GM23338 (cell line): ENCODE data around the gene DDN. TPM values are rescaled to one million over a fixed set of nuclear protein-coding genes. Genes with fewer than 3 reads are reported as not detected.

ENCODE experiments used
- EZH2 ChIP-seq: fragments of 200-600 bp; sonication (generic); IDR thresholded peaks from one replicate; pipeline ENCODE4 v1.8.0; 2017; ENCODE audit warnings: antibody characterized with exemption, mild to moderate bottlenecking, low read depth; ENCODE audit not compliant: unreplicated experiment
- JUNB ChIP-seq: IDR thresholded peaks from one replicate; pipeline ENCODE4 v1.6.1; 2016; ENCODE audit warnings: antibody characterized with exemption; ENCODE audit not compliant: unreplicated experiment
- POLR2AphosphoS5 ChIP-seq: IDR thresholded peaks from 2 replicates; pipeline ENCODE4 v1.6.1; 2016; ENCODE audit warnings: antibody characterized with exemption, low read depth
- polyA plus RNA-seq: library from polyadenylated mRNA; unstranded; fragments of >200 nt; fragmentation: Nextera tagmentation; extraction: Ambion mirVana; gene quantifications from 2 replicates; pipeline ENCODE4 v1.2.1, GENCODE V29; 2016
- total RNA-seq: library from RNA; depleted of rRNA; stranded (reverse); fragments of >200 nt; shearing (Covaris generic); gene quantifications from 2 replicates; pipeline ENCODE4 v1.2.3, GENCODE V29; 2014
- TF ChIP-seq, protein P1 (sequence below): fragments of 250-450 bp; sonication (Bioruptor Pico); IDR thresholded peaks from 2 replicates; pipeline ENCODE4 v1.5.0; 2020; ENCODE audit warnings: mild to moderate bottlenecking, moderate library complexity
- TF ChIP-seq, protein P2 (sequence below): IDR thresholded peaks from one replicate; pipeline ENCODE4 v1.6.1; 2018; ENCODE audit warnings: antibody characterized with exemption; ENCODE audit not compliant: unreplicated experiment
- TF ChIP-seq, protein P3 (sequence below), 2 experiments: fragments of 200-600 bp in 1 of 2; sonication (generic) in 1 of 2; conservative IDR thresholded peaks; 2 replicates each; pipeline versions ENCODE4 v1.5.1 to v1.6.1; 2016 to 2017; ENCODE audit warnings: antibody characterized with exemption in 2 of 2, low read depth in 2 of 2, mild to moderate bottlenecking in 2 of 2, moderate library complexity in 1 of 2

Gene DDN
- total and polyA plus RNA-seq, 2 experiments from 2014 or later = 0.10 TPM; not detected in 1

DNA sequence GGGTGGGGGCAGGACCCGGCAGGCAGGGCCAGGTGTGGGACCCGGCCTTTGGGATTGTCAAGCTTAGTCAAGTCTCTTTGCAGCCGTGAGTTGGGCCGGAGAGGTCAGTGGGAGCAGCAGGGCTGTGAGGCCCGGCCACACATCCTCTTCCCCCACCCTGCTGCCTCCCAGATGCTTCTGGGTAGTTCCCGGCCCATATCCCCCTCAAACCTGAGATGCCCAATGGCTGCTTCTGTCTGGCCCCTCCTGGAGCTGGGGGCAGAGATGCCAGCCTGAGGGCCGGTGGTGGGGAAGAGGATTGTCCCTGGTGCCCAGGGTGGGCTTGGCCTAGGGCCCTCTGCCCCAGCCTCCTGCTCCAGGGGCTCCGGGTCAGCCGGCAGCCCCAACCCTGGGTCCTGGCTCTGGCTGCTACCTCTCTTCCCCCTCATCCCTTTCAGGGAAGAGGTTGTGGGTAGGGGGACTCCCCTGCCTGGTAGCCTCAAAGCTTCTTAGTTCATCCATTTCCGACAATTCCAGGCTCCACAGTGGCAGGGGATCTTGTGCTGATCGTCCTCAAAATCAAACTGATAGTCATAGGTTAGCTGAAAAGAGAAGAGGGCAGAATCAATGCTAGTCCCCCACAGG is 22.2 kb upstream of the DDN start (continued):
- TF ChIP-seq, protein P1, sequence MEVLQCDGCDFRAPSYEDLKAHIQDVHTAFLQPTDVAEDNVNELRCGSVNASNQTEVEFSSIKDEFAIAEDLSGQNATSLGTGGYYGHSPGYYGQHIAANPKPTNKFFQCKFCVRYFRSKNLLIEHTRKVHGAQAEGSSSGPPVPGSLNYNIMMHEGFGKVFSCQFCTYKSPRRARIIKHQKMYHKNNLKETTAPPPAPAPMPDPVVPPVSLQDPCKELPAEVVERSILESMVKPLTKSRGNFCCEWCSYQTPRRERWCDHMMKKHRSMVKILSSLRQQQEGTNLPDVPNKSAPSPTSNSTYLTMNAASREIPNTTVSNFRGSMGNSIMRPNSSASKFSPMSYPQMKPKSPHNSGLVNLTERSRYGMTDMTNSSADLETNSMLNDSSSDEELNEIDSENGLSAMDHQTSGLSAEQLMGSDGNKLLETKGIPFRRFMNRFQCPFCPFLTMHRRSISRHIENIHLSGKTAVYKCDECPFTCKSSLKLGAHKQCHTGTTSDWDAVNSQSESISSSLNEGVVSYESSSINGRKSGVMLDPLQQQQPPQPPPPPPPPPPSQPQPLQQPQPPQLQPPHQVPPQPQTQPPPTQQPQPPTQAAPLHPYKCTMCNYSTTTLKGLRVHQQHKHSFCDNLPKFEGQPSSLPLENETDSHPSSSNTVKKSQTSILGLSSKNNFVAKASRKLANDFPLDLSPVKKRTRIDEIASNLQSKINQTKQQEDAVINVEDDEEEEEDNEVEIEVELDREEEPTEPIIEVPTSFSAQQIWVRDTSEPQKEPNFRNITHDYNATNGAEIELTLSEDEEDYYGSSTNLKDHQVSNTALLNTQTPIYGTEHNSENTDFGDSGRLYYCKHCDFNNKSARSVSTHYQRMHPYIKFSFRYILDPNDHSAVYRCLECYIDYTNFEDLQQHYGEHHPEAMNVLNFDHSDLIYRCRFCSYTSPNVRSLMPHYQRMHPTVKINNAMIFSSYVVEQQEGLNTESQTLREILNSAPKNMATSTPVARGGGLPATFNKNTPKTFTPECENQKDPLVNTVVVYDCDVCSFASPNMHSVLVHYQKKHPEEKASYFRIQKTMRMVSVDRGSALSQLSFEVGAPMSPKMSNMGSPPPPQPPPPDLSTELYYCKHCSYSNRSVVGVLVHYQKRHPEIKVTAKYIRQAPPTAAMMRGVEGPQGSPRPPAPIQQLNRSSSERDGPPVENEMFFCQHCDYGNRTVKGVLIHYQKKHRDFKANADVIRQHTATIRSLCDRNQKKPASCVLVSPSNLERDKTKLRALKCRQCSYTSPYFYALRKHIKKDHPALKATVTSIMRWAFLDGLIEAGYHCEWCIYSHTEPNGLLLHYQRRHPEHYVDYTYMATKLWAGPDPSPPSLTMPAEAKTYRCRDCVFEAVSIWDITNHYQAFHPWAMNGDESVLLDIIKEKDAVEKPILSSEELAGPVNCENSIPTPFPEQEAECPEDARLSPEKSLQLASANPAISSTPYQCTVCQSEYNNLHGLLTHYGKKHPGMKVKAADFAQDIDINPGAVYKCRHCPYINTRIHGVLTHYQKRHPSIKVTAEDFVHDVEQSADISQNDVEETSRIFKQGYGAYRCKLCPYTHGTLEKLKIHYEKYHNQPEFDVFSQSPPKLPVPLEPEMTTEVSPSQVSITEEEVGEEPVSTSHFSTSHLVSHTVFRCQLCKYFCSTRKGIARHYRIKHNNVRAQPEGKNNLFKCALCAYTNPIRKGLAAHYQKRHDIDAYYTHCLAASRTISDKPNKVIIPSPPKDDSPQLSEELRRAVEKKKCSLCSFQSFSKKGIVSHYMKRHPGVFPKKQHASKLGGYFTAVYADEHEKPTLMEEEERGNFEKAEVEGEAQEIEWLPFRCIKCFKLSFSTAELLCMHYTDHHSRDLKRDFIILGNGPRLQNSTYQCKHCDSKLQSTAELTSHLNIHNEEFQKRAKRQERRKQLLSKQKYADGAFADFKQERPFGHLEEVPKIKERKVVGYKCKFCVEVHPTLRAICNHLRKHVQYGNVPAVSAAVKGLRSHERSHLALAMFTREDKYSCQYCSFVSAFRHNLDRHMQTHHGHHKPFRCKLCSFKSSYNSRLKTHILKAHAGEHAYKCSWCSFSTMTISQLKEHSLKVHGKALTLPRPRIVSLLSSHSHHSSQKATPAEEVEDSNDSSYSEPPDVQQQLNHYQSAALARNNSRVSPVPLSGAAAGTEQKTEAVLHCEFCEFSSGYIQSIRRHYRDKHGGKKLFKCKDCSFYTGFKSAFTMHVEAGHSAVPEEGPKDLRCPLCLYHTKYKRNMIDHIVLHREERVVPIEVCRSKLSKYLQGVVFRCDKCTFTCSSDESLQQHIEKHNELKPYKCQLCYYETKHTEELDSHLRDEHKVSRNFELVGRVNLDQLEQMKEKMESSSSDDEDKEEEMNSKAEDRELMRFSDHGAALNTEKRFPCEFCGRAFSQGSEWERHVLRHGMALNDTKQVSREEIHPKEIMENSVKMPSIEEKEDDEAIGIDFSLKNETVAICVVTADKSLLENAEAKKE (CRISPR knock-in tag) = no peak
- TF ChIP-seq, protein P2, sequence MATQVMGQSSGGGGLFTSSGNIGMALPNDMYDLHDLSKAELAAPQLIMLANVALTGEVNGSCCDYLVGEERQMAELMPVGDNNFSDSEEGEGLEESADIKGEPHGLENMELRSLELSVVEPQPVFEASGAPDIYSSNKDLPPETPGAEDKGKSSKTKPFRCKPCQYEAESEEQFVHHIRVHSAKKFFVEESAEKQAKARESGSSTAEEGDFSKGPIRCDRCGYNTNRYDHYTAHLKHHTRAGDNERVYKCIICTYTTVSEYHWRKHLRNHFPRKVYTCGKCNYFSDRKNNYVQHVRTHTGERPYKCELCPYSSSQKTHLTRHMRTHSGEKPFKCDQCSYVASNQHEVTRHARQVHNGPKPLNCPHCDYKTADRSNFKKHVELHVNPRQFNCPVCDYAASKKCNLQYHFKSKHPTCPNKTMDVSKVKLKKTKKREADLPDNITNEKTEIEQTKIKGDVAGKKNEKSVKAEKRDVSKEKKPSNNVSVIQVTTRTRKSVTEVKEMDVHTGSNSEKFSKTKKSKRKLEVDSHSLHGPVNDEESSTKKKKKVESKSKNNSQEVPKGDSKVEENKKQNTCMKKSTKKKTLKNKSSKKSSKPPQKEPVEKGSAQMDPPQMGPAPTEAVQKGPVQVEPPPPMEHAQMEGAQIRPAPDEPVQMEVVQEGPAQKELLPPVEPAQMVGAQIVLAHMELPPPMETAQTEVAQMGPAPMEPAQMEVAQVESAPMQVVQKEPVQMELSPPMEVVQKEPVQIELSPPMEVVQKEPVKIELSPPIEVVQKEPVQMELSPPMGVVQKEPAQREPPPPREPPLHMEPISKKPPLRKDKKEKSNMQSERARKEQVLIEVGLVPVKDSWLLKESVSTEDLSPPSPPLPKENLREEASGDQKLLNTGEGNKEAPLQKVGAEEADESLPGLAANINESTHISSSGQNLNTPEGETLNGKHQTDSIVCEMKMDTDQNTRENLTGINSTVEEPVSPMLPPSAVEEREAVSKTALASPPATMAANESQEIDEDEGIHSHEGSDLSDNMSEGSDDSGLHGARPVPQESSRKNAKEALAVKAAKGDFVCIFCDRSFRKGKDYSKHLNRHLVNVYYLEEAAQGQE = no peak
- TF ChIP-seq EZH2 = no peak
- TF ChIP-seq JUNB = no peak
- TF ChIP-seq, protein P3, sequence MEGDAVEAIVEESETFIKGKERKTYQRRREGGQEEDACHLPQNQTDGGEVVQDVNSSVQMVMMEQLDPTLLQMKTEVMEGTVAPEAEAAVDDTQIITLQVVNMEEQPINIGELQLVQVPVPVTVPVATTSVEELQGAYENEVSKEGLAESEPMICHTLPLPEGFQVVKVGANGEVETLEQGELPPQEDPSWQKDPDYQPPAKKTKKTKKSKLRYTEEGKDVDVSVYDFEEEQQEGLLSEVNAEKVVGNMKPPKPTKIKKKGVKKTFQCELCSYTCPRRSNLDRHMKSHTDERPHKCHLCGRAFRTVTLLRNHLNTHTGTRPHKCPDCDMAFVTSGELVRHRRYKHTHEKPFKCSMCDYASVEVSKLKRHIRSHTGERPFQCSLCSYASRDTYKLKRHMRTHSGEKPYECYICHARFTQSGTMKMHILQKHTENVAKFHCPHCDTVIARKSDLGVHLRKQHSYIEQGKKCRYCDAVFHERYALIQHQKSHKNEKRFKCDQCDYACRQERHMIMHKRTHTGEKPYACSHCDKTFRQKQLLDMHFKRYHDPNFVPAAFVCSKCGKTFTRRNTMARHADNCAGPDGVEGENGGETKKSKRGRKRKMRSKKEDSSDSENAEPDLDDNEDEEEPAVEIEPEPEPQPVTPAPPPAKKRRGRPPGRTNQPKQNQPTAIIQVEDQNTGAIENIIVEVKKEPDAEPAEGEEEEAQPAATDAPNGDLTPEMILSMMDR (conservative IDR thresholded peaks at IDR 0.05; ENCODE audit: low read depth in 2 of 2) = no peak
- TF ChIP-seq POLR2AphosphoS5 = no peak
